Upper lobe of right lung (tissue), 1 donor: Measurements from ENCODE around the gene RUSC1. TPM values are rescaled to one million over a fixed set of nuclear protein-coding genes. Genes with fewer than 3 reads are reported as not detected.

Experiments used
- ATAC-seq: fragments of 200-7000 bp; cut with Tn5 transposase; one replicate; pipeline ENCODE4 v1.9.1; 2020; ENCODE audit warnings: mild to moderate bottlenecking, moderate library complexity
- DNase-seq: peaks from one replicate; pipeline ENCODE4 v3.0.0-alpha.2; 2020
- H3K27ac ChIP-seq: fragments of 200-600 bp; one replicate; pipeline ENCODE4 v1.8.0; 2022
- H3K27me3 ChIP-seq: fragments of 200-600 bp; one replicate; pipeline ENCODE4 v1.8.0; 2022; ENCODE audit warnings: mild to moderate bottlenecking
- H3K36me3 ChIP-seq: fragments of 200-600 bp; one replicate; pipeline ENCODE4 v1.8.0; 2022
- H3K4me1 ChIP-seq: fragments of 200-600 bp; one replicate; pipeline ENCODE4 v1.8.0; 2022
- H3K4me3 ChIP-seq: fragments of 200-600 bp; one replicate; pipeline ENCODE4 v1.8.0; 2022; ENCODE audit warnings: mild to moderate bottlenecking
- H3K9me3 ChIP-seq: fragments of 200-600 bp; one replicate; pipeline ENCODE4 v1.8.0; 2022
- CTCF ChIP-seq: fragments of 200-600 bp; IDR thresholded peaks from one replicate; pipeline ENCODE4 v1.8.0; 2022; ENCODE audit warnings: antibody characterized with exemption
- intact Hi-C: fragments of 100-400 bp; cut with DNase I; formaldehyde crosslinking; loops from one replicate; pipeline ENCODE4 v1.11.0; 2022
- total RNA-seq: library from RNA; stranded (reverse); fragmentation: NEBNext Ultra II Directional; extraction: Animal tissue kit (Norgen Biotek cat#: 25700); gene quantifications from one replicate; pipeline ENCODE4 v1.2.1, GENCODE V29; 2021
- donor health status: DM: no; HTN: yes; CAD: no; lungs with severe emphysema.

The RUSC1 gene
- total RNA-seq, 1 donor from 2014 or later: 27.0 TPM

GRCh38 chr1:155316922-155317321 is 3.8 kb upstream of the RUSC1 start:
- Histone ChIP-seq H3K4me3 (no peak overlapping the region), H3K27ac (no peak overlapping the region), H3K4me1 (peaks cover 19% of the 10 kb centered on the region), H3K36me3 (peaks cover 68% of the 10 kb centered on the region), H3K27me3 (no peaks in the 10 kb centered on the region), H3K9me3 (no peaks in the 10 kb centered on the region)
- DNase-seq: no peak
- no peak for TF ChIP-seq CTCF
- intact Hi-C loops: no loop called here
- ATAC-seq: no peak

GRCh38 chr1:155318082-155318481 is 2.6 kb upstream of the RUSC1 start:
- H3K4me1 ChIP-seq: peaks cover 26% of the 10 kb centered on the region
- peaks cover 58% of the 10 kb centered on the region for H3K36me3 ChIP-seq
- no peak overlapping the region for H3K4me3 ChIP-seq
- ATAC-seq (no peak), DNase-seq (no peak)
- no peaks in the 10 kb centered on the region for H3K9me3 ChIP-seq
- H3K27ac ChIP-seq: no peak overlapping the region
- no peaks in the 10 kb centered on the region for H3K27me3 ChIP-seq
- intact Hi-C loops: no loop called here
- TF ChIP-seq CTCF: no peak

- Histone ChIP-seq H3K36me3 (peaks cover 44% of the 10 kb centered on the region), H3K9me3 (no peaks in the 10 kb centered on the region), H3K4me3 (no peak overlapping the region), H3K4me1 (peaks cover 26% of the 10 kb centered on the region), H3K27ac (no peak overlapping the region), H3K27me3 (no peaks in the 10 kb centered on the region)
- intact Hi-C loops: no loop called here
- ATAC-seq: no peak
- TF ChIP-seq CTCF: no peak
- DNase-seq: no peak
These were observed 1.2 kb upstream of the RUSC1 start for GRCh38 chr1:155319536-155319935.

GRCh38 chr1:155320252-155320651 is 442 bp upstream of the RUSC1 start:
- Histone ChIP-seq H3K27me3 (no peaks in the 10 kb centered on the region), H3K27ac (peak overlapping the region; percentile 51), H3K9me3 (no peaks in the 10 kb centered on the region), H3K4me1 (peaks cover 29% of the 10 kb centered on the region), H3K36me3 (peaks cover 38% of the 10 kb centered on the region), H3K4me3 (peak overlapping the region; percentile 76)
- ATAC-seq (no peak), DNase-seq (no peak)
- TF ChIP-seq CTCF: no peak
- intact Hi-C loops: loop anchor here (10.0 kb wide), 1 partner anchor 65 kb away; the partner anchor contains the start of gene ENTREP3

- Histone ChIP-seq H3K27ac (no peak overlapping the region), H3K36me3 (peaks cover 31% of the 10 kb centered on the region), H3K9me3 (no peaks in the 10 kb centered on the region), H3K27me3 (no peaks in the 10 kb centered on the region), H3K4me1 (peaks cover 36% of the 10 kb centered on the region), H3K4me3 (peak overlapping the region; percentile 76)
- ATAC-seq (no peak), DNase-seq (no peak)
- intact Hi-C loops: loop anchor here (10.0 kb wide), 1 partner anchor 67 kb away; the partner anchor contains the start of gene ENTREP3
- no peak for TF ChIP-seq CTCF
These were observed 1.2 kb downstream of the RUSC1 start for GRCh38 chr1:155321639-155322503.
